ENCODE data around the gene CLEC5A.
"Not testable (repeated sequence)": the region's sequence is repeated elsewhere in the genome, so short reads cannot be mapped to it uniquely, and the experiment has no call there.

The CLEC5A gene

GRCh38 chr7:141945356-141945755 is 1.4 kb downstream of the CLEC5A start:
- DNase-seq, result no peak

GRCh38 chr7:141944811-141945210 is 2.0 kb downstream of the CLEC5A start:
- no peak for DNase-seq

DNA sequence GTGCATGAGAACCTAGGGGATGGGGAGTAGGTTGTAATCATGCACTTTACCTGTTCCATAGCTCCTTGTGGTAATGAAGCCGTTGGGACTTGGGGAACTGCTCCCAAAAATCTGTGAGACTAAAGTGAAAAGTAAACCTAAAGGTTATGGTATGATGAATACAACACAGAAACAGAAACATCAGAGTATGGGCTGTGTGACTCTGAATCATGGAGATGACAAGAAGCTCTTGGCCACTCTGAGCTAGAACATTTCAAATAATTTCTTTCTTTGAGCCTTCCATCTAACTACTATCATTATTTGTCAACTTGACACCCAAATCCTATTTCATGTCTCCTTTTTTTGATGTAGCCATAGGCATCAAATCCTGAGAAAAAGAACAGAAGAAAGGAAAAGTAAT is 2.9 kb downstream of the CLEC5A start:
- no peak for DNase-seq

DNA sequence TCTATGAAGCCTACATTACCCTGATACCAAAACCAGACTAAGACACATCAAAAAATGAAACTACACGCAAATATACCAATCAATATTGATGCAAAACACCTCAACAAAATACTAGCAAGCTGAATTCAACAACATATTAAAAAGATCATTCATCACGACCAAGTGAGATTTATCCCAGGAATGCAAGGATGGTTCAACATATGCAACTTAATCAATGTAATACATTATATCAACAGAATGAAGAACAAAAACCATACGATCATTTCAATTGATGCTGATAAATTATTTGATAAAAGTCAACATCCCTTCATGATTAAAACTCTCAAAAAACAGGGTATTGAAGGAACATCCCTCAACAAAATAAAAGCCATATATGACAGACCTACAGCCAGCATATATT is 5.7 kb downstream of the CLEC5A start:
- no peak for DNase-seq

- no peak for DNase-seq
These were observed 16.6 kb downstream of the CLEC5A start for GRCh38 chr7:141930211-141930610.

- no peak for DNase-seq
These were observed 18.0 kb downstream of the CLEC5A start for GRCh38 chr7:141928845-141929195.

DNA sequence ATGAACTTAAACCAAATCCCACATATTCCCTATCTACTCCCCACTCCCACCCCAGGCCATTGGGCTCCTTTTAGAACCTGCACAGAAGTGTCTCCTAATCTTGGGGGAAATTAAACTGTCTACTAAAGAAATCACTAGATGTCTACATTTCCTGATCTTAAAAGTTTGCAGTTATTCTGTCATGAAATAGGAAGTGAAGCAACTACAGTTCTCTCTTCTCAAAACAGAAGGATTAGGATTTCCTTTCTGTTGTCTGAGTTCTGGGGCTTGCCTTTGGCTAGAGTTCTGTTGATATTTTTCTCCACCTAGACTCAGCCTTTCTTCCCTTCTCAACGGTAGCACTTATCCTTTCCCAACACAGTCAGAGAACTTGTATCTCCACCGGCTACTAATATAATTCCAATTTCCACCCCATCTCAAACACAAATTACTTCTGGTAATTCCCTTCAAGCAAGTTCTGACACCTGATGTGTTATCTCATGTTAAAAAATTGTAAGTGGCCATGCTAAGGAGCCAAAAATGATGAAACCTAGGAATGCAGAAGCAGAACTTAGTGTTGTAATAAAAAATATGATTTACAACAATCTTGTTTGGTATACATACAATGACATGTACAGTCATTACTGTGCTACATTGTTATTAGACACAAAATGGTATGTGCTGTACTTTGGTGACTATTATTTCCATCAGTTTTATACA is 18.5 kb downstream of the CLEC5A start:
- no peak for DNase-seq

DNA sequence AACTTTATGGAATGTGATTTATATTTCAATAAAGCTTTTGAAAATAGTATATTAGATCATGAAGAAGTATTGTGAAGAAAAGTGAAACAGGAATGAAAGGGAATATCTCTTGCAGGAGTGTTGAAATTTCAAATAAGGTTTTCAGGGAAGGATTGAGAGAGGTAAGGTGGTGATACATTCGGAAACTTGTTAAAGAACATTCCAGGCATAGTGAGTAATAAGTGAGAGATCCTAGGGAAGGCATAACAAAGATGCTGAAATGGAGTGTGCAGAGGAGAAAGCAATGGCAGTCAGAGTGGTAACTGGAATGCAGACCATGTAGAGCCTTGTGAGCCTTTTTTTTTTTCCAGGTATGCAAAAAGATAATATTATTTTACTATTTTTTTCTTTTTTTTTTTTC is 26.5 kb downstream of the CLEC5A start:
- no peak for DNase-seq

GRCh38 chr7:141916099-141916498 is 30.7 kb downstream of the CLEC5A start, which contains the start of gene OR9A4:
Gene OR9A4 (plus strand): TSS chr7:141916399. CDS start chr7:141918876, 2,477 bp downstream.
- no peak for DNase-seq

DNA sequence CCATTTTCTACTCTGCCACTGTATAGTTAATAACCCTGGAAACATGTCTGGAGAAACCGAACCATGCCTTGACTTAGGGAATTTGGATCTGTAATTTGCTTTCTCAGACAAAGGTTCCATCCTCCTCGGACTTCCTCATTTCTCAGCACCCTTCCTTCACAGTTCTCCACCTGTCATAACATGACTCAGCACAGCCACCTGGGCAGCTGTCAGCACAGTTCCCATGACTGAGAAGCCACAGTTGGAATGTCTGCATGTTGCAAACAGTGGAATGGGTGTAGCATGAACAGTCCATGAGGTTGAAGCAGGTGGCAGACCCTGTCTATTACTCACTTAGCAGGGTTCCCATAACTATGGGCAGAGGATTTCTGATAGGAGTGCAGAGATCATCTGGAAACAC is 31.2 kb downstream of the CLEC5A start:
- no peak for DNase-seq

- DNase-seq, result no peak
These were observed 35.4 kb downstream of the CLEC5A start for GRCh38 chr7:141911391-141911790.

DNA sequence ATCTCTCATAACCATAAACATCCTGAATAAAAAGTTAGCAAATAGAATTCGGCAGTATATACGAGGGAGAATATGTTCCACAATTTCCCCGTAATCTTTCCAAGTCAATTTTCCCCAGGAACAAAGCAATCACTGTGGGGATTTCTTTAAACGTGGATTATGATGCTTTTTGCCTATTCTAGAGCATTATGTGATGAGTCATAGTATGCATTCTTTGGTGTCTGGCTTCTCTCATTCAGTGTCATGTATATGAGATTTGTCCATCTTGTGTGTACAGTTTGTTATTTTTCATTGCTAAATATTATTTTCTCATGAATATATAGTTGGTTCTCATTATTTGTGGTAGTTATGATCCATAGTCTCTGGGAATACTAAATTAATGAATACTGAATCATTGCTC is 40.5 kb downstream of the CLEC5A start:
- DNase-seq, result no peak

DNA sequence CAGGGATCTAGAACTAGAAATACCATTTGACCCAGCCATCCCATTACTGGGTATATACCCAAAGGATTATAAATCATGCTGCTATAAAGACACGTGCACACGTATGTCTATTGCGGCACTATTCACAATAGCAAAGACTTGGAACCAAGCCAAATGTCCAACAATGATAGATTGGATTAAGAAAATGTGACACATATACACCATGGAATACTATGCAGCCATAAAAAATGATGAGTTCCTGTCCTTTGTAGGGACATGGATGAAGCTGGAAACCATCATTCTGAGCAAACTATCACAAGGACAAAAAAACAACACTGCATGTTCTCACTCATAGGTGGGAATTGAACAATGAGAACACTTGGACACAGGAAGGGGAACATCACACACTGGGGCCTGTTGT is 47.4 kb downstream of the CLEC5A start:
- DNase-seq, result not testable (repeated sequence)

- no peak for DNase-seq
These were observed 55.4 kb downstream of the CLEC5A start for GRCh38 chr7:141891336-141891735.

DNA sequence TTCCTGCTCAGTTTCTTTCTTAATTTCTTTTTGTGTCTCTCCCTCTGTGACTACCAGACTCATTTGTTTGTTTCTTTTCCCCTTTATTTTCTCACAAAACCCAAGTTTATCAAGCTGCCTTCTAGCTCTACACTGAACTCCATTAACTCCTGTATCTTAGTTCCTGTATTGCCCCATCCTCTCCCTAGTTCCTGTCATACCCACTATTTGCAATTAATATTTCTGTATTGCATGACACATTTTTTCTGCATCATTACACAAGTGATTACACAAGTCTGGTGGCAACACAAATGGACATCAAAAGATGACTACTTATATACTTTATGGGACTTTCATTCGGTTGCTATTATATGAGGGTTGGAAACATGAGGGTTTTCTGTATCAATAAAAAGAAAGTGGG is 57.5 kb downstream of the CLEC5A start:
- DNase-seq, result no peak

GRCh38 chr7:141884539-141885225 is 62.1 kb downstream of the CLEC5A start:
- DNase-seq, result no peak

GRCh38 chr7:141880960-141881359 is 65.8 kb downstream of the CLEC5A start:
- no peak for DNase-seq

GRCh38 chr7:141877365-141877764 is 69.4 kb downstream of the CLEC5A start:
- DNase-seq, result no peak
